OCI-LY1 (cell line): ENCODE data around the gene ETV3.

Source experiments
- H2AFZ ChIP-seq: fragments of 200-600 bp; sonication (generic), shearing (Covaris generic); 2 replicates; pipeline ENCODE4 v1.6.0; 2014; ENCODE audit warnings: antibody characterized with exemption, mild to moderate bottlenecking, low read length
- H3F3A ChIP-seq: fragments of 200-600 bp; sonication (generic), shearing (Covaris generic); 2 replicates; pipeline ENCODE4 v1.6.0; 2014; ENCODE audit warnings: mild to moderate bottlenecking, antibody characterized with exemption, low read length, moderate library complexity; ENCODE audit not compliant: insufficient read depth
- H3K27ac ChIP-seq: fragments of 200-600 bp; sonication (generic); 2 replicates; pipeline ENCODE4 v1.5.1; 2014; ENCODE audit warnings: low read length, mixed run types, mild to moderate bottlenecking, low read depth; ENCODE audit not compliant: poor library complexity, severe bottlenecking
- H3K27me3 ChIP-seq: fragments of 200-600 bp; sonication (generic); 2 replicates; pipeline ENCODE4 v1.6.0; 2014; ENCODE audit warnings: antibody characterized with exemption, mild to moderate bottlenecking, low read length, moderate library complexity; ENCODE audit not compliant: insufficient read depth
- H3K36me3 ChIP-seq: fragments of 200-600 bp; sonication (generic); 2 replicates; pipeline ENCODE4 v1.6.1; 2014; ENCODE audit warnings: mild to moderate bottlenecking, antibody characterized with exemption, low read length, moderate library complexity, mixed read lengths; ENCODE audit not compliant: insufficient read depth
- H3K4me1 ChIP-seq: fragments of 200-600 bp; sonication (generic); 2 replicates; pipeline ENCODE4 v1.5.1; 2014; ENCODE audit warnings: mild to moderate bottlenecking, low read length, moderate library complexity; ENCODE audit not compliant: insufficient read depth, severe bottlenecking
- H3K4me2 ChIP-seq: fragments of 200-600 bp; sonication (generic), shearing (Covaris generic); 2 replicates; pipeline ENCODE4 v1.6.1; 2014; ENCODE audit warnings: low read length
- H3K4me3 ChIP-seq: fragments of 200-600 bp; sonication (generic); 2 replicates; pipeline ENCODE4 v1.5.1; 2014; ENCODE audit warnings: low read length, low read depth, mild to moderate bottlenecking, mixed read lengths; ENCODE audit not compliant: poor library complexity, severe bottlenecking
- H3K79me2 ChIP-seq: fragments of 200-600 bp; shearing (Covaris generic); 2 replicates; pipeline ENCODE4 v1.6.1; 2016; ENCODE audit warnings: mixed run types, low read length, mixed read lengths; ENCODE audit not compliant: insufficient read depth
- H3K9ac ChIP-seq: fragments of 200-600 bp; sonication (generic), shearing (Covaris generic); 2 replicates; pipeline ENCODE4 v1.6.1; 2014; ENCODE audit warnings: mild to moderate bottlenecking, low read length, mixed read lengths
- H3K9me2 ChIP-seq: fragments of 200-600 bp; sonication (generic), shearing (Covaris generic); 2 replicates; pipeline ENCODE4 v1.6.1; 2014; ENCODE audit warnings: low read depth, mild to moderate bottlenecking, low read length, mixed read lengths
- H3K9me3 ChIP-seq: fragments of 200-600 bp; shearing (Covaris generic); 2 replicates; pipeline ENCODE4 v1.6.1; 2014; ENCODE audit warnings: low read length, mixed read lengths
- H4K20me1 ChIP-seq: fragments of 200-600 bp; sonication (generic), shearing (Covaris generic); 2 replicates; pipeline ENCODE4 v1.6.0; 2016; ENCODE audit warnings: mild to moderate bottlenecking, low read length; ENCODE audit not compliant: insufficient read depth
- EZH2 ChIP-seq: fragments of 200-600 bp; sonication (generic), shearing (Covaris generic); IDR thresholded peaks from 2 replicates; pipeline ENCODE4 v1.8.0; 2017; ENCODE audit warnings: borderline replicate concordance, mixed run types, mild to moderate bottlenecking, antibody characterized with exemption, low read length, moderate library complexity, mixed read lengths
- TF ChIP-seq, protein P1 (sequence below): fragments of 200-600 bp; sonication (generic), shearing (Covaris generic); IDR thresholded peaks from 2 replicates; pipeline ENCODE4 v1.5.1; 2017; ENCODE audit warnings: mild to moderate bottlenecking, antibody characterized with exemption, low read length, moderate library complexity, mixed read lengths

Gene ETV3

DNA sequence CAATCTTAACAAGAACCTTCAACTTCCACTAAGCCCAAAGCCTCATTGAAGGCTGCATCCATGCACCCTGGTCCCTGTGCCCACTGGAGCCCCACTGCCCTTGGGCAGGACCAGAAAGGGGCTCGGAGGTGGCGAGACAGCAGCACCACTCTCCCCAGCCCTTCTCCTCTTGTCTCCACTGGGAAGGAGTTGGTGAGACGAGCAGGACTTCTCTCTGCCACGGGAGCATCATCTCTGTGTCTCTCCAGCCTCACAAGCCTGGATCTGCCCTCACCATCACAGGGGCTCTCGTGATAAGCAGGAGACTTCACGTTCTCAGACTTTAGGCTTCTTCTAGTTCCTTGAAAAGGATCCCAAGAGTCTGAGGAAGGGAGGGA, 31.4 kb downstream of the ETV3 start:
- no peak overlapping the region for H2AFZ ChIP-seq
- no peak overlapping the region for H3K4me3 ChIP-seq
- no peaks in the 10 kb centered on the region for H3K79me2 ChIP-seq
- no peak for TF ChIP-seq EZH2
- TF ChIP-seq, protein P1, sequence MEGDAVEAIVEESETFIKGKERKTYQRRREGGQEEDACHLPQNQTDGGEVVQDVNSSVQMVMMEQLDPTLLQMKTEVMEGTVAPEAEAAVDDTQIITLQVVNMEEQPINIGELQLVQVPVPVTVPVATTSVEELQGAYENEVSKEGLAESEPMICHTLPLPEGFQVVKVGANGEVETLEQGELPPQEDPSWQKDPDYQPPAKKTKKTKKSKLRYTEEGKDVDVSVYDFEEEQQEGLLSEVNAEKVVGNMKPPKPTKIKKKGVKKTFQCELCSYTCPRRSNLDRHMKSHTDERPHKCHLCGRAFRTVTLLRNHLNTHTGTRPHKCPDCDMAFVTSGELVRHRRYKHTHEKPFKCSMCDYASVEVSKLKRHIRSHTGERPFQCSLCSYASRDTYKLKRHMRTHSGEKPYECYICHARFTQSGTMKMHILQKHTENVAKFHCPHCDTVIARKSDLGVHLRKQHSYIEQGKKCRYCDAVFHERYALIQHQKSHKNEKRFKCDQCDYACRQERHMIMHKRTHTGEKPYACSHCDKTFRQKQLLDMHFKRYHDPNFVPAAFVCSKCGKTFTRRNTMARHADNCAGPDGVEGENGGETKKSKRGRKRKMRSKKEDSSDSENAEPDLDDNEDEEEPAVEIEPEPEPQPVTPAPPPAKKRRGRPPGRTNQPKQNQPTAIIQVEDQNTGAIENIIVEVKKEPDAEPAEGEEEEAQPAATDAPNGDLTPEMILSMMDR, result no peak
- no peaks in the 10 kb centered on the region for H4K20me1 ChIP-seq
- no peaks in the 10 kb centered on the region for H3K9me2 ChIP-seq
- no peaks in the 10 kb centered on the region for H3F3A ChIP-seq
- no peaks in the 10 kb centered on the region for H3K36me3 ChIP-seq
- no peak overlapping the region for H3K4me2 ChIP-seq
- no peaks in the 10 kb centered on the region for H3K9me3 ChIP-seq
- no peak overlapping the region for H3K9ac ChIP-seq
- H3K27me3 ChIP-seq, result peaks cover 4% of the 10 kb centered on the region; the same call in 1 of the 2 replicates
- no peaks in the 10 kb centered on the region for H3K4me1 ChIP-seq
- H3K27ac ChIP-seq, result no peak overlapping the region

DNA sequence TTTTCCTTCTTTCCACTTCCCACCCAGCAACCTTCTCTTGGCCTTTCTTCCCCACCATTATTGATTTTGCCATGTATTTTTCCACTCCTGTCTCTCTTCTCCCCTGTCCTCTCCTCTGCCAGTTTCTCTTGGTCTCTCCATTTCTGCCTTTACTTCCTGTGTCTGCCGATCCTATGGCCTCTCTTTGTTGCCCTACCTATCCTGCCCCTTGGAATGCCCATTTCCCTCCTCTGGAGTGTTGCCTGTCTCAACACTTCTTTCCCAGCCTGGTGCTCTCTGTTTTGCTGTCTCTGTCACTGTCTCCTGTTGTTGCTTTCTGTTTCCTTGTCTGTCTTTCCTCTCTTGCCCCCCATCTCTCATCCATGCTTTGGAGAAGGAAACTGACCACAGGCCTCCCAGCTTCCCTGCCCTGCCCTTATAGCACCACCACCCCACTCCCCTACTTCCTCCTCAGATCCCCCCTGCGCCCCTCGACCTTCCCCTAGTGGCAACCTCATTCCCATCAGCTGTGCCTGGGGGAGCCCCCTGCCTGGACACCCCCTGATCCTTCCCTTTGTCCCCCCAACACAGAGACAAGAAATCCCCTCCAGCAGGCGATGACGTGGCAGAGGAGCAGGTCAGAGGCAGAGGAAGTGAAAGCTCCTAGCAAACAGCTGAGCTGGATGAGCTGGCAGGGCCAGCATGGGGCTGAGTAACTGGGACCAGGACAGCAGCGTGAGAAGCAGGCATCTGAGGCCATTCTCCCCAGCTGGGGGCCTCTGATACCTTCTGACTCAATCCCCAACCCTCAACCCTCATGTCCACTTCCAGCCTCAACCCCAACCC, 32.0 kb downstream of the ETV3 start:
- peaks cover 4% of the 10 kb centered on the region; the same call in 1 of the 2 replicates for H3K27me3 ChIP-seq
- no peak overlapping the region for H3K4me3 ChIP-seq
- H3K4me2 ChIP-seq, result no peak overlapping the region
- no peaks in the 10 kb centered on the region for H3K9me3 ChIP-seq
- TF ChIP-seq EZH2, result no peak
- TF ChIP-seq, protein P1, result no peak
- H2AFZ ChIP-seq, result no peak overlapping the region
- H3F3A ChIP-seq, result no peaks in the 10 kb centered on the region
- H3K9me2 ChIP-seq, result no peaks in the 10 kb centered on the region
- H3K79me2 ChIP-seq, result no peaks in the 10 kb centered on the region
- no peaks in the 10 kb centered on the region for H3K36me3 ChIP-seq
- no peaks in the 10 kb centered on the region for H3K4me1 ChIP-seq
- H3K9ac ChIP-seq, result no peak overlapping the region
- H3K27ac ChIP-seq, result no peak overlapping the region
- H4K20me1 ChIP-seq, result no peaks in the 10 kb centered on the region

DNA sequence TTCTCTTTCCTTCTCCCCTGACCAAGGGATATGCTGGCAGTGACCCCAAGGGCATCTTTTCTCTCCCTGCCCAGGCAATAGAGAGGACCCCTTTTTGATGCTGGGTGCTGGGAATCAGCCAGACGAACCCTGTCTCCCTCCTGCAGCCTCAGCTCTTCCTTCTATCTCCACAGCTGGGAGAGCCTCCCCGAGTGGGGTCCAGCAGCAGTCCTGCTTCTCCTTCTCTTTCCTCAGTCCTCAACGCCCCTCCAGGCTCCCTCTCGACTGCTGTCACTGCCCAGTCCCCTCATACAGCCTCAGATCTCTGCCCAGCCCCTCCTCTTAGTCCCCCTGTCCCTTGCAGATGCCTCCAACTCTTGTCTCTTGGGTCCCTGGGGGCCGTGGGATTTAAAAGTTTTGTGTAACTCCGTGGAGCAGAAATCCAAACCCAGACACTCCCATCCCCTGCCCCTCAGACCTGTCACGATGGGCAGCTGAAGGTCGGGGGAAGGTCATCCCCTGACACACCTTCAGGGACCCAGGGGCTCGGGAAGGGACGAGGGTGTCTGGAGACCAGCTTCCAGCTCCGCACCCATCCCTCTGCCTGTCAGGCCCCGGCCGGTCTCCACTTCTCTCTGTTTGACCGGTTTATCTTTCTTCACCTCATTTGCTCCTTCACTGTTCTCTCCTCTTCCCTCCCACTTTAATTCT, 32.8 kb downstream of the ETV3 start:
- Histone ChIP-seq H2AFZ (no peak overlapping the region), H3K79me2 (no peaks in the 10 kb centered on the region), H3K27me3 (peaks cover 4% of the 10 kb centered on the region; the same call in 1 of the 2 replicates), H3K36me3 (no peaks in the 10 kb centered on the region), H3K4me3 (no peak overlapping the region), H3K9me2 (no peaks in the 10 kb centered on the region), H3K9ac (no peak overlapping the region), H4K20me1 (no peaks in the 10 kb centered on the region), H3K9me3 (no peaks in the 10 kb centered on the region), H3K4me2 (no peak overlapping the region), H3F3A (no peaks in the 10 kb centered on the region), H3K27ac (no peak overlapping the region), H3K4me1 (no peaks in the 10 kb centered on the region)
- TF ChIP-seq, protein P1, result no peak
- TF ChIP-seq EZH2, result no peak
